Suppressor macrophage (primary cell): ENCODE data around the gene CGN.

Experiments used
- DNase-seq, 4 experiments: peaks; one replicate each; pipeline ENCODE4 v3.0.0-alpha.2; 2020 to 2022

Gene CGN

DNA sequence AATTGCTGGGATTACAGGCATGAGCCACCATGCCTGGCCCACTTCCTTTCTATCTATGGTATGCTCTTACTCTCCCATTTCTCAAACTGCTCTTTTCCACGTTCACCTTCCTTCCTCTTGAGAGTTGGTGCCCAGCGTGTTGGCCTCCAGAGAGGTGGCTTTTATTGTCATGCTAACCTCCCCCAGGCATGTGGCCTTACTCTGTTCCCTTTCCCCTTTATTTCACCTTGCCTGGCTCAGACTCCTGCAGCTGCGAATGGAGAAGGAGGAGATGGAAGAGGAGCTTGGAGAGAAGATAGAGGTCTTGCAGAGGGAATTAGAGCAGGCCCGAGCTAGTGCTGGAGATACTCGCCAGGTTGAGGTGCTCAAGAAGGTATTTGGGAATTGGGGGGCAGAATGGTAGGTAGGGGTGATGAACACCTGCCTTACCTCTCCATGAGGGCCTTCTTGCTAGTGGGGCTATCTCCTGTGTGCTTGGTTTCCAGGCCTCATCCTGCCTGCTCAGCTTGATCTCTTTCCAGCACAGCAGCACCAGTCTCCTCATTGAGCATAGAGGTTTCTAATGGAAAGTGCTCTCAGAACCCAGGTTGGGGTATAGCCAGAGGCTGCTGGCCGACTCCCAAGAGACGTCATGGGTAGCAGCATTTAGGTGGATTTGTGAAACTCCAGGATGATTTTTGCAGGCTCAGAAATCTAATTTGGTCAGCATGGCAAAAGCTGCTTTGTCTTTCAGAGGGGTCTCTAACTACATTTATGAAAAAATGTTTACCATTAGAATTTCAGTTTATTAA, 15.7 kb downstream of the CGN start:
- no peak for DNase-seq

GRCh38 chr1:151529211-151529702, 18.1 kb downstream of the CGN start:
- no peak for DNase-seq

DNA sequence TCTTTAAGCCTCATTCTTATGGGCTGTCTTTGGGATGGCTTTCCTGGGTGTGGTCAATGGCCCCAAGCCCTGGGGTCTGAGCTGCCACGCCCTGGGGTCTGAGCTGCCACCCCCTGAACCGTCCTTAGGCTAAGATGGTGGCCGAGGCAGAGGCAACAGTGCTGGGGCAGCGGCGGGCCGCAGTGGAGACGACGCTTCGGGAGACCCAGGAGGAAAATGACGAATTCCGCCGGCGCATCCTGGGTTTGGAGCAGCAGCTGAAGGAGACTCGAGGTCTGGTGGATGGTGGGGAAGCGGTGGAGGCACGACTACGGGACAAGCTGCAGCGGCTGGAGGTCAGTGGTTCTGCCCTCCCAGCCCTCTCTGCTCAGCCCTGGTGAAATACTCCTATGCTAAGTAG, 18.6 kb downstream of the CGN start:
- DNase-seq: no peak

DNA sequence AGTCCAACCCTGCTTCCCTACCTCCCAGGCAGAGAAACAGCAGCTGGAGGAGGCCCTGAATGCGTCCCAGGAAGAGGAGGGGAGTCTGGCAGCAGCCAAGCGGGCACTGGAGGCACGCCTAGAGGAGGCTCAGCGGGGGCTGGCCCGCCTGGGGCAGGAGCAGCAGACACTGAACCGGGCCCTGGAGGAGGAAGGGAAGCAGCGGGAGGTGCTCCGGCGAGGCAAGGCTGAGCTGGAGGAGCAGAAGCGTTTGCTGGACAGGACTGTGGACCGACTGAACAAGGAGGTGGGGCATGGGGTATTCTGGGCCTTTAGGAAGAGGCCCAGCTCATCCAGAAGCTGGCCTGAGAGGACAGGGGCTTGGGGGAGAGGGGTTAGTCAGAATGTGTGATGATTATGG, 19.3 kb downstream of the CGN start:
- no peak for DNase-seq

- no peak for DNase-seq
Measured at GRCh38 chr1:151533870-151534269, 22.7 kb downstream of the CGN start.

DNA sequence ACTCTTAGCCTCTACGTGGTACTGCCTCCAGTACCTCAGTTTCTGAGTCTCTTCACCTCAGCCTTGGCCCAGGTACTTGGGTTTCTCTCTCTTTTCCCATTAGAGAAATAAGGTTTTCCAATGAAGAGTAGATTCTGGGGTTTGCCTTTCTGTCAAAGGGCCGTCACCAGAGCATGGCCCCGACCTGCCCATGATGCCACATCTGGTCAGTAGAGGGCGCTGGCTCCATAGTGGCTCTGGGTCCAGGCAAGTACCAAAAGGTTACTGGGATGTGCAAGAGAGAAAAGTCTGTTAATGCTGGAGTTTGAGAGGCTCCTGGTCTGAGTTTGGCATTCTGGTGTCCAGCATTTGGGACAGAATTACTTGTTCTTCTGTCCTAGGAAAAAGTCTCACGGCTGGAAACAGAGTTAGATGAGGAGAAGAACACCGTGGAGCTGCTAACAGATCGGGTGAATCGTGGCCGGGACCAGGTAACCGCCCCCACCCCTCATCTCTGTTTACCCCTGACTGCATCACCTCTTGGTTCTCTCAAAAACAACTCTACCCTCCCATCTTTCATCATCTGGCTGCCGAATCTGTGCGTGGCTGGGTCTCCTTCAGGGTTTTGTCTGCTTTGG, 23.6 kb downstream of the CGN start:
- peak; percentile 76 to 90 (median 88) for DNase-seq

DNA sequence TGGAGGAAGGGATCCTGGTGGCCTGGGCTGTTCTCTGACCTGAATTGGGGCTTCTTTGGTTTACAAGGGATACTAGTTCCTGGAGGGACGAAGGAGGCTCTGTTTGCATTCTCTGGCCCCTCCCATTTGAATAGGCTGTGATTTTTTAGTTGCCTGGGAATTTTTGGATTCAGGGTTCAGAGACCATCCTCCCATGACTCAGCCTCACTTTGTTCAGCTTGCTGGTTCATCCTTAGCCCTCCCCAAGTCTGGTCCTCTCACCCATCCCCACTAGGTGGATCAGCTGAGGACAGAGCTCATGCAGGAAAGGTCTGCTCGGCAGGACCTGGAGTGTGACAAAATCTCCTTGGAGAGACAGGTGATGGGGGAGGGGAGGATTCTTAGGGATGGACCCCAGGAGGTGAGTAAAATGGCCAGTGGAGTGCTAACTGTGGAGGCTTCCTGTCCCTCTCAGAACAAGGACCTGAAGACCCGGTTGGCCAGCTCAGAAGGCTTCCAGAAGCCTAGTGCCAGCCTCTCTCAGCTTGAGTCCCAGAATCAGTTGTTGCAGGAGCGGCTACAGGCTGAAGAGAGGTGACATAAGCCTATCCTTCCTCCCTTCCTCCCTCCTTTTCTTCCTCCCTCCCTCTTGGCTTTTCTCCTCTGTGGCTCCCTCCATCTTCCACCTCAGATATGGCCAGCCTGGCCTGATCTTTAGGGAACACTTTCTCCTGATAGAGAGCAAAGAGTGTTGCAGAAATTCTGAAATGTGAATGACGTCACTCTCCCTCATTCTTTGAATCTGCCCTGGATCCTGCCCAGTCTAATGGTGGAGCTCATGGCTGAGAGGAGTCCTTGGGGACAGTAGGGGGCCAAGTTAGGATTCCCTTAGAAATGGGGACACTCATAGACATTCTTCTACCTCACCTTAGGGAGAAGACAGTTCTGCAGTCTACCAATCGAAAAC, 24.4 kb downstream of the CGN start:
- DNase-seq: no peak

DNA sequence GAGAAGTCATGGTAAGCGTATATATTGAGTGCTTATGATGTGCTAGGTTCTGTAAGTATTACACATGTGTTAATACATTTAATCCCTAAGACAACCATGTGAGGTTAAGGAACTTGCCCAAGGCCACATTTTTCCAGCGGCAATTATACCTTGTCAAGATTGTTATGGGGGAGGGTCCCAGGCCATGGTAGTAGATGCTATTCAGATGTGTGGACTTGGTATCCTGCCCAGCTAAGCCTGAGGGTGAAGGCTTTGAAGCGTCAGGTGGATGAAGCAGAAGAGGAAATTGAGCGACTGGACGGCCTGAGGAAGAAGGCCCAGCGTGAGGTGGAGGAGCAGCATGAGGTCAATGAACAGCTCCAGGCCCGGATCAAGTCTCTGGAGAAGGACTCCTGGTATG, 25.3 kb downstream of the CGN start:
- no peak for DNase-seq

DNA sequence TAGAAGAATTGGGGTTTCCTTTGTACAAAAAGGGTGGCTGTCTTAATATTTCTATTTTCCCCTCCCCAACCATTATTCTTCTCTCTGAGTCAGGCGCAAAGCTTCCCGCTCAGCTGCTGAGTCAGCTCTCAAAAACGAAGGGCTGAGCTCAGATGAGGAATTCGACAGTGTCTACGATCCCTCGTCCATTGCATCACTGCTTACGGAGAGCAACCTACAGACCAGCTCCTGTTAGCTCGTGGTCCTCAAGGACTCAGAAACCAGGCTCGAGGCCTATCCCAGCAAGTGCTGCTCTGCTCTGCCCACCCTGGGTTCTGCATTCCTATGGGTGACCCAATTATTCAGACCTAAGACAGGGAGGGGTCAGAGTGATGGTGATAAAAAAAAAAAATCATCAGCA, 25.9 kb downstream of the CGN start:
- DNase-seq: peak; percentile 23 to 60 (median 54)

GRCh38 chr1:151539321-151540020, 28.3 kb downstream of the CGN start:
- DNase-seq: peak; percentile 68 to 83 (median 78)

- peak; percentile 91 to 96 (median 92) for DNase-seq
Measured at GRCh38 chr1:151540021-151540981, 29.1 kb downstream of the CGN start, which contains the start of gene TUFT1. Gene TUFT1, plus strand, starts transcription at chr1:151540309. Its CDS starts 58 bp downstream, at chr1:151540367.

- DNase-seq: peak; percentile 8 to 45 (median 18)
Measured at GRCh38 chr1:151540982-151541377, 29.8 kb downstream of the CGN start.

- no peak for DNase-seq
Measured at GRCh38 chr1:151541752-151542151, 30.6 kb downstream of the CGN start.

- no peak for DNase-seq
Measured at GRCh38 chr1:151542710-151543129, 31.5 kb downstream of the CGN start.

DNA sequence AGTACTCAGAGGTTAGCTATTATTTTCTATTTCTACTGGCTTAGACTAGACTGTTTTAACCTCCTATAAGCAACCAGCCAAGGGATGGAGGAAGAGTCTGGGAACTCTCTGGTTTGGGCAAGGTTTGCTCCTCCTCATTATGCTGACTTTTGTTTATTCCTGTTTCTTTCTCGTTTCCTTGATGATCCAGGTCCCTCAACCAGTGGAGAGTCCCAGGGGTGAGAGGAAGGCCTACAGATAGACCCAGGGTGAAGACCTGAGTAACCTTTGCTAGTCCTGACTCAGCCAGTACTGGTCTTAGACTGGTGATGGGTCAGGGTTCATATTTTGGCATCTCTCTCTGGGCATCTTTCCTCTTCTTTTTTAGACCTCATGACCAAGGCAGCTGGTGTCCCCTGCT, 34.4 kb downstream of the CGN start:
- DNase-seq: no peak

GRCh38 chr1:151546011-151546925, 35.1 kb downstream of the CGN start:
- no peak for DNase-seq

- DNase-seq: peak in 3 of 4 experiments; percentile 7 to 22 (median 12)
Measured at GRCh38 chr1:151547119-151547899, 36.1 kb downstream of the CGN start.

DNA sequence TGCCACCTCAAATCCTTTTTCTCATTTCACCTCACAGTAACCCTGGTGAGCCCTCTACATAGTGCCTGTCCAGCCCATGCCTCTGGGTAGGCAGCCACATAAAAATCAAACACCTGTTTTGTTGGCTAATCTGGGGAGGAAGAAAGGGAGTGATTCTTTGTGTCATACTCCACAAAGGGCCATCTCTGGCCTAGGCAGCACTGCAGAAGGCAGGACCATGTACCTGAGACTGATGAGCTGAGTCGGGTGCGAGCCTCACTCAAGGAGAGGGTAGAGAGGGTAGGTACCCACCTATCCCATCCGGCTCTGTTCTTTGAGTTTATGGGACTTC, 36.7 kb downstream of the CGN start:
- DNase-seq: no peak

DNA sequence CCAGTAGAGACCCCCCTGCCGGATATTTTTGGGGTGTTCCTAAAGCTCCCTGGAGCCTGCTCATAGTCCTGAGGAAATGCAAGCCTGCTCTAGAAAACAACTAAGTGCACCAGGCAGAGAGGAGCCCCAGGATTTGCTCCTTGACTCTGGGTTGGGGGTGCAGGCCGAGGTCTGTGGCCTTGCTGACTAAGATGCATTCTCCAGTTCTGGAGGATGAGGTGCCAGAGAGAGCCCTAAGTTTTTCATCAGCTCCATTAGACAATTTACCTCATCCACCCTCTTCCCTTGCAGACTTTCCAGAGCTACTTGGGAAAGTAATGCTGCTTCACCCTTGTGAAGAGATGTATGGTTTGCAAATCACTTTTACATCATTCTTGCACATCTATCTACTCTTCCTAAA, 38.0 kb downstream of the CGN start:
- no peak for DNase-seq
